Neural progenitor cell (in vitro differentiated cells): Measurements from ENCODE around the gene TMEM234. TPM values are rescaled to one million over a fixed set of nuclear protein-coding genes. Genes with fewer than 3 reads are reported as not detected.

Source experiments
- DNase-seq: peaks from one replicate; pipeline ENCODE4 v3.0.0-alpha.2; 2016; ENCODE audit warnings: low spot score
- H2AFZ ChIP-seq: fragments of 200-600 bp; sonication (generic); replicated peaks from 2 replicates; pipeline ENCODE4 v1.6.1; 2016; ENCODE audit warnings: antibody characterized with exemption
- H3F3A ChIP-seq: fragments of 200-600 bp; sonication (generic); 2 replicates; pipeline ENCODE4 v1.6.1; 2016; ENCODE audit warnings: antibody characterized with exemption, low read depth
- H3K27ac ChIP-seq: fragments of 200-600 bp; sonication (generic); 2 replicates; pipeline ENCODE4 v1.5.1; 2016; ENCODE audit warnings: mild to moderate bottlenecking
- H3K27me3 ChIP-seq: fragments of 200-600 bp; sonication (generic); 2 replicates; pipeline ENCODE4 v1.6.1; 2016; ENCODE audit warnings: mild to moderate bottlenecking, moderate library complexity
- H3K36me3 ChIP-seq: fragments of 200-600 bp; sonication (generic); 2 replicates; pipeline ENCODE4 v1.5.1; 2016
- H3K4me1 ChIP-seq: fragments of 200-600 bp; sonication (generic); 2 replicates; pipeline ENCODE4 v1.6.1; 2016; ENCODE audit warnings: mixed run types
- H3K4me2 ChIP-seq: fragments of 200-600 bp; sonication (generic); 2 replicates; pipeline ENCODE4 v1.6.1; 2016
- H3K4me3 ChIP-seq: fragments of 200-600 bp; sonication (generic); 2 replicates; pipeline ENCODE4 v1.5.1; 2016
- H3K79me2 ChIP-seq: fragments of 200-600 bp; sonication (generic); 2 replicates; pipeline ENCODE4 v1.6.1; 2016; ENCODE audit warnings: low read depth
- H3K9ac ChIP-seq: fragments of 200-600 bp; sonication (generic); 2 replicates; pipeline ENCODE4 v1.6.1; 2016
- H3K9me3 ChIP-seq: fragments of 200-600 bp; sonication (generic); 2 replicates; pipeline ENCODE4 v1.5.1; 2016; ENCODE audit warnings: low read depth
- H4K20me1 ChIP-seq: fragments of 200-600 bp; sonication (generic); 2 replicates; pipeline ENCODE4 v1.6.1; 2016; ENCODE audit warnings: low read depth
- H3K27ac Mint-ChIP-seq: 3 replicates; pipeline ENCODE4 v1.8.0; 2021; ENCODE audit warnings: mixed read lengths
- H3K27me3 Mint-ChIP-seq: 2 replicates; pipeline ENCODE4 v1.8.0; 2022; ENCODE audit warnings: low read depth, mild to moderate bottlenecking, inconsistent platforms, moderate library complexity, mixed read lengths; ENCODE audit not compliant: insufficient read depth
- H3K36me3 Mint-ChIP-seq: 3 replicates; pipeline ENCODE4 v1.8.0; 2021; ENCODE audit warnings: mixed read lengths
- H3K4me1 Mint-ChIP-seq: 3 replicates; pipeline ENCODE4 v1.8.0; 2021; ENCODE audit warnings: mixed read lengths
- H3K4me3 Mint-ChIP-seq: 3 replicates; pipeline ENCODE4 v1.8.0; 2021; ENCODE audit warnings: mild to moderate bottlenecking, moderate library complexity, mixed read lengths
- H3K9me3 Mint-ChIP-seq: 3 replicates; pipeline ENCODE4 v1.8.0; 2020; ENCODE audit warnings: mixed read lengths
- EZH2 ChIP-seq: fragments of 200-600 bp; sonication (generic); IDR thresholded peaks from 2 replicates; pipeline ENCODE4 v1.6.1; 2017; ENCODE audit warnings: antibody characterized with exemption, mild to moderate bottlenecking, moderate library complexity
- EZH2phosphoT487 ChIP-seq: fragments of 200-600 bp; sonication (generic); IDR thresholded peaks from 2 replicates; pipeline ENCODE4 v1.6.1; 2017; ENCODE audit warnings: antibody characterized with exemption
- total RNA-seq: library from RNA; depleted of rRNA; stranded (reverse); fragments of >200 nt; gene quantifications from 2 replicates; pipeline ENCODE4 v1.2.3, GENCODE V29; 2015; ENCODE audit warnings: low replicate concordance
- TF ChIP-seq, protein P1 (sequence below): fragments of 200-600 bp; sonication (generic); IDR thresholded peaks from 2 replicates; pipeline ENCODE4 v1.5.1; 2017; ENCODE audit warnings: antibody characterized with exemption, mild to moderate bottlenecking

TMEM234 gene
- total RNA-seq, 1 donor from 2014 or later: 6.0 TPM

DNA sequence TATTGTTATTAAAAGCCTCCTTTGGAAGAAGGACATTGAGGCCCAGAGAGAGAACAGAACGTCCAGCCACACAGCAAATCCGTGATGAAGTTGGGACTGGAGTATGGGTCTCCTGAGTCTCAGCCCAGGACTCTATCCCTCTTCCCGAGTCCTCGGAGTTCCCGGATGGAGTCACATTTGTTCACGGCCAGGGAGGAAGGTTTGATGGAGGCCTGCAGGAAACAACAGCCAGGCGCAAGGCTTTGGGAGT, 43.0 kb downstream of the TMEM234 start:
- peak overlapping the region; percentile 90 for H3K4me3 Mint-ChIP-seq
- H3F3A ChIP-seq: peaks cover 38% of the 10 kb centered on the region
- H3K4me1 Mint-ChIP-seq: peaks cover 21% of the 10 kb centered on the region
- peaks cover 4% of the 10 kb centered on the region for H3K27me3 Mint-ChIP-seq
- H3K4me2 ChIP-seq: peak overlapping the region; percentile 99
- H3K79me2 ChIP-seq: peaks cover 41% of the 10 kb centered on the region
- DNase-seq: no peak
- H3K9me3 Mint-ChIP-seq: no peaks in the 10 kb centered on the region
- peak overlapping the region; percentile 70 for H3K4me3 ChIP-seq
- H3K36me3 ChIP-seq: no peaks in the 10 kb centered on the region
- H3K4me1 ChIP-seq: peaks cover 16% of the 10 kb centered on the region
- no peaks in the 10 kb centered on the region for H3K9me3 ChIP-seq
- TF ChIP-seq EZH2: no peak
- peaks cover 18% of the 10 kb centered on the region for H3K36me3 Mint-ChIP-seq
- peak overlapping the region; percentile 92 for H2AFZ ChIP-seq
- no peak overlapping the region for H3K27ac ChIP-seq
- no peak overlapping the region for H3K9ac ChIP-seq
- H3K27me3 ChIP-seq: no peaks in the 10 kb centered on the region
- peaks cover 25% of the 10 kb centered on the region for H4K20me1 ChIP-seq
- peak overlapping the region; percentile 88 for H3K27ac Mint-ChIP-seq

- Histone ChIP-seq H3K9me3 (no peaks in the 10 kb centered on the region), H3K27ac (no peak overlapping the region), H2AFZ (peak overlapping the region; percentile 92), H3F3A (peaks cover 38% of the 10 kb centered on the region), H3K4me1 (peaks cover 16% of the 10 kb centered on the region), H3K9ac (no peak overlapping the region), H4K20me1 (peaks cover 24% of the 10 kb centered on the region), H3K79me2 (peaks cover 36% of the 10 kb centered on the region), H3K36me3 (no peaks in the 10 kb centered on the region), H3K4me3 (peak overlapping the region; percentile 70), H3K27me3 (no peaks in the 10 kb centered on the region), H3K4me2 (peak overlapping the region; percentile 99)
- Mint-ChIP-seq H3K27me3 (peaks cover 4% of the 10 kb centered on the region), H3K27ac (peak overlapping the region; percentile 88), H3K4me3 (peak overlapping the region; percentile 90), H3K36me3 (peaks cover 14% of the 10 kb centered on the region), H3K9me3 (no peaks in the 10 kb centered on the region), H3K4me1 (peaks cover 21% of the 10 kb centered on the region)
- TF ChIP-seq EZH2phosphoT487 (no peak), EZH2 (no peak)
- TF ChIP-seq, protein P1, sequence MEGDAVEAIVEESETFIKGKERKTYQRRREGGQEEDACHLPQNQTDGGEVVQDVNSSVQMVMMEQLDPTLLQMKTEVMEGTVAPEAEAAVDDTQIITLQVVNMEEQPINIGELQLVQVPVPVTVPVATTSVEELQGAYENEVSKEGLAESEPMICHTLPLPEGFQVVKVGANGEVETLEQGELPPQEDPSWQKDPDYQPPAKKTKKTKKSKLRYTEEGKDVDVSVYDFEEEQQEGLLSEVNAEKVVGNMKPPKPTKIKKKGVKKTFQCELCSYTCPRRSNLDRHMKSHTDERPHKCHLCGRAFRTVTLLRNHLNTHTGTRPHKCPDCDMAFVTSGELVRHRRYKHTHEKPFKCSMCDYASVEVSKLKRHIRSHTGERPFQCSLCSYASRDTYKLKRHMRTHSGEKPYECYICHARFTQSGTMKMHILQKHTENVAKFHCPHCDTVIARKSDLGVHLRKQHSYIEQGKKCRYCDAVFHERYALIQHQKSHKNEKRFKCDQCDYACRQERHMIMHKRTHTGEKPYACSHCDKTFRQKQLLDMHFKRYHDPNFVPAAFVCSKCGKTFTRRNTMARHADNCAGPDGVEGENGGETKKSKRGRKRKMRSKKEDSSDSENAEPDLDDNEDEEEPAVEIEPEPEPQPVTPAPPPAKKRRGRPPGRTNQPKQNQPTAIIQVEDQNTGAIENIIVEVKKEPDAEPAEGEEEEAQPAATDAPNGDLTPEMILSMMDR: no peak
- DNase-seq: no peak
Measured at GRCh38 chr1:32178380-32179192, 43.6 kb downstream of the TMEM234 start.

GRCh38 chr1:32172621-32173245, 49.4 kb downstream of the TMEM234 start:
- no peaks in the 10 kb centered on the region for H3K9me3 ChIP-seq
- Mint-ChIP-seq H3K4me3 (no peak overlapping the region), H3K9me3 (no peaks in the 10 kb centered on the region), H3K27me3 (peaks cover 2% of the 10 kb centered on the region), H3K4me1 (no peaks in the 10 kb centered on the region), H3K27ac (no peak overlapping the region), H3K36me3 (peaks cover 26% of the 10 kb centered on the region)
- H3K9ac ChIP-seq: no peak overlapping the region
- H3K79me2 ChIP-seq: no peaks in the 10 kb centered on the region
- H4K20me1 ChIP-seq: no peaks in the 10 kb centered on the region
- H3K36me3 ChIP-seq: peaks cover 9% of the 10 kb centered on the region
- peaks cover 10% of the 10 kb centered on the region for H3F3A ChIP-seq
- no peaks in the 10 kb centered on the region for H3K4me1 ChIP-seq
- no peaks in the 10 kb centered on the region for H3K27me3 ChIP-seq
- DNase-seq: no peak
- no peak overlapping the region for H3K4me2 ChIP-seq
- H3K27ac ChIP-seq: no peak overlapping the region
- H2AFZ ChIP-seq: no peak overlapping the region
- H3K4me3 ChIP-seq: no peak overlapping the region
- no peak for TF ChIP-seq EZH2
- no peak for TF ChIP-seq EZH2phosphoT487
- TF ChIP-seq, protein P1: no peak

GRCh38 chr1:32170991-32171390, 51.2 kb downstream of the TMEM234 start:
- Histone ChIP-seq H3K79me2 (no peaks in the 10 kb centered on the region), H3K27me3 (no peaks in the 10 kb centered on the region), H3K9ac (no peak overlapping the region), H3K36me3 (peaks cover 9% of the 10 kb centered on the region), H3K27ac (no peak overlapping the region), H3K4me3 (no peak overlapping the region), H3K4me2 (no peak overlapping the region), H2AFZ (no peak overlapping the region), H4K20me1 (no peaks in the 10 kb centered on the region), H3K4me1 (no peaks in the 10 kb centered on the region), H3K9me3 (no peaks in the 10 kb centered on the region), H3F3A (peaks cover 1% of the 10 kb centered on the region)
- H3K4me3 Mint-ChIP-seq: no peak overlapping the region
- H3K27me3 Mint-ChIP-seq: peaks cover 2% of the 10 kb centered on the region
- TF ChIP-seq EZH2: no peak
- no peak for TF ChIP-seq EZH2phosphoT487
- TF ChIP-seq, protein P1: no peak
- peaks cover 31% of the 10 kb centered on the region for H3K36me3 Mint-ChIP-seq
- H3K27ac Mint-ChIP-seq: no peak overlapping the region
- no peaks in the 10 kb centered on the region for H3K4me1 Mint-ChIP-seq
- no peaks in the 10 kb centered on the region for H3K9me3 Mint-ChIP-seq
- DNase-seq: no peak
